Coronary artery (tissue), 2 donors: Measurements from ENCODE around the gene HCLS1.
"Not testable (repeated sequence)": the region's sequence is repeated elsewhere in the genome, so short reads cannot be mapped to it uniquely, and the experiment has no call there.

ENCODE experiments used
- DNase-seq: peaks from one replicate; pipeline ENCODE4 v3.0.0-alpha.2; 2017; ENCODE audit warnings: low spot score
- H3K27ac ChIP-seq, 2 donors: fragments of 200-600 bp; sonication (generic); one replicate each; pipeline ENCODE4 v1.5.1; 2016 to 2019
- H3K4me3 ChIP-seq: fragments of 200-600 bp; sonication (generic); 2 replicates; pipeline ENCODE4 v1.5.1; 2016; ENCODE audit warnings: mild to moderate bottlenecking, moderate library complexity
- TF ChIP-seq, protein P1 (sequence below): fragments of 200-600 bp; sonication (generic); IDR thresholded peaks from one replicate; pipeline ENCODE4 v1.5.1; 2019; ENCODE audit warnings: antibody characterized with exemption

HCLS1 gene

DNA sequence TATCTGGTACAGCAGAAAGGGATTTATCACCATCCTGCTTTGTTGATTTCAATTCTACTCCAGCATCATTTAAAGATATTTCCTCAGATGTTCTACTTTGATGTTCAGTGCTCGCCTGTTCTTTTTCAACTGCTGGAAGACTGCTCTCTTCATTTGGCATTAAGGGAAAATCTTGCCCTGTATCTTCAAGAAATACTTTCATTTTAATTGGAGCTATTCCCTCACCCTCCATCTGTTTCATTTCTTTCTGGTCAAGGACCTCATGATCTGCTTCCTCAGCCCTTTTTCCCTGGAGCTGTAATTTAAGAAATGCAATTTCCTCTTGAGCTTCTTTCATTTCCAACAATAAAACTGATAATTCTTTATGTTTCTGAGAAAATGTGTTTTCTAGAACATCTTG is 37.8 kb upstream of the HCLS1 start:
- Histone ChIP-seq H3K27ac (no peak overlapping the region), H3K4me3 (no peak overlapping the region)
- TF ChIP-seq, protein P1, sequence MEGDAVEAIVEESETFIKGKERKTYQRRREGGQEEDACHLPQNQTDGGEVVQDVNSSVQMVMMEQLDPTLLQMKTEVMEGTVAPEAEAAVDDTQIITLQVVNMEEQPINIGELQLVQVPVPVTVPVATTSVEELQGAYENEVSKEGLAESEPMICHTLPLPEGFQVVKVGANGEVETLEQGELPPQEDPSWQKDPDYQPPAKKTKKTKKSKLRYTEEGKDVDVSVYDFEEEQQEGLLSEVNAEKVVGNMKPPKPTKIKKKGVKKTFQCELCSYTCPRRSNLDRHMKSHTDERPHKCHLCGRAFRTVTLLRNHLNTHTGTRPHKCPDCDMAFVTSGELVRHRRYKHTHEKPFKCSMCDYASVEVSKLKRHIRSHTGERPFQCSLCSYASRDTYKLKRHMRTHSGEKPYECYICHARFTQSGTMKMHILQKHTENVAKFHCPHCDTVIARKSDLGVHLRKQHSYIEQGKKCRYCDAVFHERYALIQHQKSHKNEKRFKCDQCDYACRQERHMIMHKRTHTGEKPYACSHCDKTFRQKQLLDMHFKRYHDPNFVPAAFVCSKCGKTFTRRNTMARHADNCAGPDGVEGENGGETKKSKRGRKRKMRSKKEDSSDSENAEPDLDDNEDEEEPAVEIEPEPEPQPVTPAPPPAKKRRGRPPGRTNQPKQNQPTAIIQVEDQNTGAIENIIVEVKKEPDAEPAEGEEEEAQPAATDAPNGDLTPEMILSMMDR = no peak
- DNase-seq = no peak

DNA sequence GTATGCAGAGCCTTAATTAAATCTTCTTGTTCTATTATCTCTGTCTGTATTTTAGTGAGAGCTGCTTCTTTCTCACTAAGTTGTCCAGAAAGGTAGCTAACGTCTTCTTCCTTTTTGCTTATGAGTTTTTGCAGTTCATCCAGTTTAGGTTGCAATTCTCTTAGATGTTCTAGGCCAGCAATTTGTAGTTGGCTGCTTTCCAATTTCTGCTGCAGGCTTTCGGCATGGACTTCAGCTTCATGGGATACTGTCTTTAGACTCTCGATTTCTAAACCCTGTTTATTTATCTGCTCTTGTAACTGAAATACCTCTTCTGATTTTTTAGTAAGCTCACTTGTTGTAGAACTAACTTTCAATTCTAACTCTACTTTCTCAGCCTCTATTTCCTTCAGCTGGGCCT is 35.5 kb upstream of the HCLS1 start:
- Histone ChIP-seq H3K27ac (no peak overlapping the region), H3K4me3 (no peak overlapping the region)
- no peak for DNase-seq
- TF ChIP-seq, protein P1 = no peak

DNA sequence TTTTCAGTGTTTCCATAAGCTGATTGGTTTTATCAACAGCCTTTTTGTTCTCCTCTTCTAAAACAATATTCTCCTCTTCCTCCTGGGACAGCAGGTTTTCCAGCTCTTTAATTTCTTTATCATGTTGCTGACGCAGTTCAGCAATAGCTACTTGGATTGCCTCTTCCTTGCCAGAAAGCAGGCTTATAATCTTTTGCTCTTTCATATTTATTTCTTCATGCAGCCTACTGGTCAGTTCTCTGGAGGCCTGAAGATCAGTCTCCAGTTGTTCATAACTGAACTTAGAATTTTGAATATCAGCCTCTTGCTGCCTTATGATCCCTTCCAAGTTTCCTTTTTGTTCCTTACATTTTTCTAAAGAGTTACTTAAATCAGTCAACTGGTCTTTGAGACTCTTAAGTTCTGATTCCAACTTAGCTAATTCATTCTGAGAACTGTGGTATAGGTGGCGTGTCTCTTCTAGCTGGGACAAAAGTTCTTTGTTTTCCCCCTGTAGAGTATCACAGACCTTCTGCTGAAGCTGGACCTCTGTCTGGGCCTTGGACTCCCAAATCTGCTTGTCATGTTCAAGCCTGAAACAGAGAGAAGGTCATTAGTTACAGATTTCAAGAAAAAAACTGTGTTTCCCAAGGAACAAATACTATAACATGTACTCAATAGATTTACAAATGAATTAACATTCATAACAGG is 31.5 kb upstream of the HCLS1 start:
- Histone ChIP-seq H3K27ac (no peak overlapping the region), H3K4me3 (no peak overlapping the region)
- no peak for DNase-seq
- TF ChIP-seq, protein P1 = no peak

DNA sequence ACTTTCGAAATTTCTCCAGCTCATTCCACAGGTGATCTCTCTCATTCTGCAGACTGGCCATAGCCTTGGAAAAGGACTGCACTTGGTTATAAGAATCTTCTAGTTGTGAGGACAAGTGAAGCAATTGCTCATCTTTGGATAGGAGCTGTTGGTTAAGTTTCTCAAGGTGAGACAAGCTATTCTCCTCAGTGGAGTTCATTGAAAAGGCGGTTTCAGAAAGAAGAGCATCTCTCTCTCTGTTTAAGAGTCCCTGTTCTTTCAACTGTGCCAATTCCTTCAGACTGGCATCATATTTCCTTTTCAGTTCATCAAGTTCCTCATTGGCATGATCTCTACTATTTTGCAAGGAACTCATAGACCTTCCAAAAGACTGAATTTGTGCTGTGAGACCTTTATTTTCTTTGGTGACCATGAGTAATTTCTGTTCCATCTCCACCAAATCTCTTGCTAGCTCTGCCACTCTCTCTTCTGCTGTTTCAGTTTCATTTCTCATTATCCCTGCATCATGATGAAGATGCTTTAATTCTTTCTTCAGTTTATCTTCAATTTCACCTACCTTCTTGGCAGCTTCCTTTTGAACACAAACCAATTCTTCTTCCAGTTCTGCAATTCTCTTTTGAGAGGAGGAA is 30.2 kb upstream of the HCLS1 start:
- TF ChIP-seq, protein P1 = no peak
- Histone ChIP-seq H3K4me3 (no peak overlapping the region), H3K27ac (no peak overlapping the region)
- DNase-seq = no peak

DNA sequence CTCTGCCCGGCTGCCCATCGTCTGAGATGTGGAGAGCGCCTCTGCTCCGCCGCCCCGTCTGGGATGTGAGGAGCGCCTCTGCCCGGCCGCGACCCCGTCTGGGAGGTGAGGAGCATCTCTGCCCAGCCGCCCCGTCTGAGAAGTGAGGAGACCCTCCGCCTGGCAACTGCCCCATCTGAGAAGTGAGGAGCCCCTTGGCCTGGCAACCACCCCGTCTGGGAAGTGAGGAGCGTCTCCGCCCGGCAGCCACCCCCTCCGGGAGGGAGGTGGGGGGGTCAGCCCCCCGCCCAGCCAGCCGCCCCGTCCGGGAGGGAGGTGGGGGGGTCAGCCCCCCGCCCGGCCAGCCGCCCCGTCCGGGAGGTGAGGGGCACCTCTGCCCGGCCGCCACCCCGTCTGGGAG is 28.0 kb upstream of the HCLS1 start:
- not testable (repeated sequence) for H3K27ac ChIP-seq, DNase-seq, H3K4me3 ChIP-seq

DNA sequence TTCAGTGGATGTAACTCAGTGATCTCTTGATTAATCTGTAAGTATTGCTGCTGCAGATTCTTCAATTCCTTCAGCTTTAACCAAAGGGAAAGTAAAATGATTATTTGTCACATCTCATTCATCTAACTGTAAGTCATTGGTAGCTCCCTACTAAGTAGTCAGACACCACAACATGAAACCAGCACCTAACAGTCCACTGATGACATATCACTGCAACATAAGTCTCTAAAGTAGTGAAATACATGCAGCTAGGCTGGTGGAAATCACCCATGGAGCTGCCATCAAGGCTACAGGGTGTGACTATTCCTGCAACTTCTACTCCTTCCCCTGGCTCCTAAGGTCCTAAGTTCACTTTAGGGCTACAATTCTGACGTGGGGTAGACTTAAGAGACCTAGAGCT is 21.1 kb upstream of the HCLS1 start:
- TF ChIP-seq, protein P1 = no peak
- no peak for DNase-seq
- H3K4me3 ChIP-seq = no peak overlapping the region
- no peak overlapping the region for H3K27ac ChIP-seq

DNA sequence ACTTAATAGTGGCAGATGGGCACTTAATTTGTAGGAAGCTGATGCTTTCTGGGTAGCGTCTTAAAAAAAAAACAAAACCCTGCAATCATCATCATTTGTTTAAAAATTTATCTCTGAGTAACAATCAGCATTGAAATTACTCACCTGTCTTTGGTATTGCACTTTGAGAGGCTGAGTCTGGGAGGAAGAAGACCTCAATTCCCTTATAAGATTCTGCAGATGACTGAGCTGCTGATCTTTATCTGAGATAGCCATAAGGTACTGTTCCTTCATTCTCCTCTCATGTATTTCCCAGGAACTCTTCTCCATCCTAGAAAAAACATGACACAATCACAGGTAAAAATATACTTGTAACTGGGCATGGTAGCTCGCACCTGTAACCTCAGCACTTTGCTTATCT is 16.4 kb upstream of the HCLS1 start:
- TF ChIP-seq, protein P1 = no peak
- H3K4me3 ChIP-seq = no peak overlapping the region
- no peak for DNase-seq

More for the DNA sequence above, 16.4 kb upstream of the HCLS1 start:
- no peak overlapping the region for H3K27ac ChIP-seq
